MCF 10A (cell line): ENCODE data around the gene BIVM. TPM values are rescaled to one million over a fixed set of nuclear protein-coding genes. Genes with fewer than 3 reads are reported as not detected.

Experiments used
- BruUV-seq: library from RNA; stranded (reverse); fragments of 400-500 nt; replicated peaks from 2 replicates; lab custom pipeline; 2021; lab: Mats Ljungman, UMichigan
- CTCF ChIA-PET: fragments of 300-600 bp; sonication (Branson Sonifier 250); formaldehyde crosslinking; extraction: SDS; loops from one replicate; lab custom pipeline; 2021; ENCODE audit warnings: antibody characterized with exemption, inconsistent platforms; lab: Yijun Ruan, JAX
- POLR2A ChIA-PET: fragments of 300-600, 350-650 bp; sonication (Branson Sonifier 250); formaldehyde crosslinking; extraction: SDS; loops from one replicate; lab custom pipeline; 2020; ENCODE audit warnings: antibody characterized with exemption, inconsistent platforms; lab: Yijun Ruan, JAX
- DNase-seq: peaks from one replicate; pipeline ENCODE4 v3.0.0-alpha.2; 2018; ENCODE audit not compliant: unreplicated experiment
- H3K27ac Mint-ChIP-seq: one replicate; pipeline ENCODE4 v1.8.0; 2022; ENCODE audit warnings: mild to moderate bottlenecking, low read depth, mixed read lengths; ENCODE audit not compliant: unreplicated experiment
- H3K27me3 Mint-ChIP-seq: one replicate; pipeline ENCODE4 v1.8.0; 2022; ENCODE audit warnings: mixed read lengths; ENCODE audit not compliant: insufficient read depth, unreplicated experiment
- H3K36me3 Mint-ChIP-seq: one replicate; pipeline ENCODE4 v1.8.0; 2022; ENCODE audit warnings: mild to moderate bottlenecking, moderate library complexity, mixed read lengths; ENCODE audit not compliant: insufficient read depth, unreplicated experiment
- H3K4me1 Mint-ChIP-seq: one replicate; pipeline ENCODE4 v1.8.0; 2022; ENCODE audit warnings: mixed read lengths; ENCODE audit not compliant: insufficient read depth, unreplicated experiment
- H3K4me3 Mint-ChIP-seq: one replicate; pipeline ENCODE4 v1.8.0; 2022; ENCODE audit warnings: mild to moderate bottlenecking, moderate library complexity, mixed read lengths; ENCODE audit not compliant: unreplicated experiment
- H3K9me3 Mint-ChIP-seq: one replicate; pipeline ENCODE4 v1.8.0; 2022; ENCODE audit warnings: mixed read lengths; ENCODE audit not compliant: unreplicated experiment
- CTCF ChIP-seq: fragments of 200-600 bp; IDR thresholded peaks from one replicate; pipeline ENCODE4 v1.8.0; 2022; ENCODE audit warnings: antibody characterized with exemption, mild to moderate bottlenecking; ENCODE audit not compliant: unreplicated experiment
- intact Hi-C: fragments of 100-400 bp; cut with micrococcal nuclease; formaldehyde crosslinking; loops from 2 replicates; pipeline ENCODE4 v1.14.1; 2022
- total RNA-seq: library from RNA; stranded (reverse); gene quantifications from 2 replicates; pipeline ENCODE4 v1.2.3, GENCODE V29; 2022

Gene BIVM
- total RNA-seq, 1 experiment from 2014 or later: 36.6 TPM

- ChIA-PET POLR2A (interaction anchor here (1.3 to 3.0 kb wide), 2 partner anchors 9 to 10 kb away, joined by 3 to 9 read pairs; partner anchors contain the start of gene ERCC5), CTCF (interaction anchor here (0.8 to 1.4 kb wide), 2 partner anchors 36 to 1267 kb away, joined by 3 read pairs; no protein-coding TSS in a partner anchor)
- no peaks in the 10 kb centered on the region for H3K9me3 Mint-ChIP-seq
- H3K4me1 Mint-ChIP-seq: no peaks in the 10 kb centered on the region
- intact Hi-C loops: no loop called here
- H3K4me3 Mint-ChIP-seq: no peak overlapping the region
- no peak for DNase-seq
- no peaks in the 10 kb centered on the region for H3K27me3 Mint-ChIP-seq
- H3K36me3 Mint-ChIP-seq: peaks cover 64% of the 10 kb centered on the region
- TF ChIP-seq CTCF: no peak
- no peak overlapping the region for H3K27ac Mint-ChIP-seq
- BruUV-seq: no TSS peak
Observed at GRCh38 chr13:102836471-102836870, 37.6 kb downstream of the BIVM start.

GRCh38 chr13:102838273-102838672 is 39.4 kb downstream of the BIVM start:
- H3K27ac Mint-ChIP-seq: no peak overlapping the region

GRCh38 chr13:102838982-102839381 is 40.1 kb downstream of the BIVM start:
- no peak for TF ChIP-seq CTCF
- no peaks in the 10 kb centered on the region for H3K9me3 Mint-ChIP-seq

More at GRCh38 chr13:102838273-102838672, 39.4 kb downstream of the BIVM start:
- H3K27me3 Mint-ChIP-seq: no peaks in the 10 kb centered on the region
- DNase-seq: no peak
- H3K36me3 Mint-ChIP-seq: peaks cover 62% of the 10 kb centered on the region
- no peaks in the 10 kb centered on the region for H3K9me3 Mint-ChIP-seq
- no peak overlapping the region for H3K4me3 Mint-ChIP-seq
- intact Hi-C loops: no loop called here
- no peaks in the 10 kb centered on the region for H3K4me1 Mint-ChIP-seq
- ChIA-PET CTCF (no interaction called here), POLR2A (interaction anchor here (1.0 kb wide), 1 partner anchor 12 kb away, joined by 3 read pairs; no protein-coding TSS in a partner anchor)
- no peak for TF ChIP-seq CTCF
- BruUV-seq: no TSS peak

GRCh38 chr13:102839462-102839861 is 40.5 kb downstream of the BIVM start:
- no peak overlapping the region for H3K4me3 Mint-ChIP-seq
- no peak for DNase-seq
- CTCF ChIA-PET: no interaction called here
- no peaks in the 10 kb centered on the region for H3K4me1 Mint-ChIP-seq
- H3K36me3 Mint-ChIP-seq: peaks cover 58% of the 10 kb centered on the region
- TF ChIP-seq CTCF: no peak
- intact Hi-C loops: no loop called here
- no peaks in the 10 kb centered on the region for H3K9me3 Mint-ChIP-seq
- no peaks in the 10 kb centered on the region for H3K27me3 Mint-ChIP-seq
- POLR2A ChIA-PET: no interaction called here
- H3K27ac Mint-ChIP-seq: peak overlapping the region; percentile 18
- BruUV-seq: no TSS peak

More at GRCh38 chr13:102838982-102839381, 40.1 kb downstream of the BIVM start:
- DNase-seq: no peak
- ChIA-PET POLR2A (no interaction called here), CTCF (no interaction called here)
- no peaks in the 10 kb centered on the region for H3K4me1 Mint-ChIP-seq
- intact Hi-C loops: no loop called here
- H3K27me3 Mint-ChIP-seq: no peaks in the 10 kb centered on the region
- H3K27ac Mint-ChIP-seq: peak overlapping the region; percentile 18
- peaks cover 60% of the 10 kb centered on the region for H3K36me3 Mint-ChIP-seq
- no TSS peak for BruUV-seq
- H3K4me3 Mint-ChIP-seq: no peak overlapping the region
